Measurements from ENCODE around the gene ATP5F1D.
"Not testable (repeated sequence)": the region's sequence is repeated elsewhere in the genome, so short reads cannot be mapped to it uniquely, and the experiment has no call there.

Gene ATP5F1D

GRCh38 chr19:1233115-1233667, 8.4 kb upstream of the ATP5F1D start:
- no peak for DNase-seq

GRCh38 chr19:1234051-1234954, 7.2 kb upstream of the ATP5F1D start:
- no peak for DNase-seq

- no peak for DNase-seq
These were observed 6.6 kb upstream of the ATP5F1D start for GRCh38 chr19:1234955-1235380.

GRCh38 chr19:1235625-1236538, 5.7 kb upstream of the ATP5F1D start:
- no peak for DNase-seq

- no peak for DNase-seq
These were observed 5.0 kb upstream of the ATP5F1D start for GRCh38 chr19:1236576-1236975.

- no peak for DNase-seq
These were observed 4.4 kb upstream of the ATP5F1D start for GRCh38 chr19:1237027-1237659.

GRCh38 chr19:1237754-1238368, 3.7 kb upstream of the ATP5F1D start, which contains the start of gene CBARP:
Gene CBARP (minus strand): TSS chr19:1238005. CDS start chr19:1236100, 1,905 bp downstream.
- no peak for DNase-seq

GRCh38 chr19:1238369-1239303, 2.9 kb upstream of the ATP5F1D start:
- no peak for DNase-seq

- no peak for DNase-seq
These were observed 2.1 kb upstream of the ATP5F1D start for GRCh38 chr19:1239420-1239795.

GRCh38 chr19:1239796-1240737, 1.5 kb upstream of the ATP5F1D start:
- no peak for DNase-seq

GRCh38 chr19:1240925-1241324, 626 bp upstream of the ATP5F1D start:
- DNase-seq = no peak

GRCh38 chr19:1243768-1244692, 2.5 kb downstream of the ATP5F1D start:
- no peak for DNase-seq

GRCh38 chr19:1244693-1245451, 3.3 kb downstream of the ATP5F1D start:
- no peak for DNase-seq

GRCh38 chr19:1245494-1246264, 4.1 kb downstream of the ATP5F1D start:
- DNase-seq = no peak

- not testable (repeated sequence) for DNase-seq
These were observed 4.9 kb downstream of the ATP5F1D start for GRCh38 chr19:1246265-1247087.

- no peak for DNase-seq
These were observed 6.2 kb downstream of the ATP5F1D start for GRCh38 chr19:1247748-1248138.
